H1 (cell line): ENCODE data around the gene XPO6. TPM values are rescaled to one million over a fixed set of nuclear protein-coding genes. Genes with fewer than 3 reads are reported as not detected.

Experiments used
- CTCF ChIA-PET: fragments of 300-600 bp; sonication (Branson Sonifier 250); formaldehyde crosslinking; loops from one replicate; lab custom pipeline; 2021; ENCODE audit not compliant: partially characterized antibody; lab: Charles Lee
- POLR2A ChIA-PET: fragments of 300-600 bp; sonication (Branson Sonifier 250); formaldehyde crosslinking; loops from one replicate; lab custom pipeline; 2021; ENCODE audit warnings: inconsistent platforms; ENCODE audit not compliant: partially characterized antibody; lab: Charles Lee
- DNase-seq, 2 experiments: peaks; one replicate each; pipeline versions ENCODE4 v3.0.0 to v3.0.0-alpha.2; 2010 to 2022; ENCODE audit warnings: low spot score in 2 of 2, low read depth in 1 of 2, mixed read lengths in 1 of 2
- FAIRE-seq: peaks from 2 replicates; lab custom pipeline; 2011; peaks lifted over from hg19 to GRCh38; lab: Jason Lieb, UNC
- H2AFZ ChIP-seq: 2 replicates; pipeline ENCODE4 v1.8.1; 2012; ENCODE audit warnings: low read length, inconsistent platforms
- H2AK5ac ChIP-seq: 2 replicates; pipeline ENCODE4 v1.6.1; 2013; ENCODE audit warnings: low read depth, low read length
- H2BK120ac ChIP-seq: replicated peaks from 2 replicates; pipeline ENCODE3; 2013; ENCODE audit warnings: low read depth, low read length, inconsistent platforms
- H2BK12ac ChIP-seq: 2 replicates; pipeline ENCODE4 v1.6.1; 2013; ENCODE audit warnings: low read depth, low read length
- H2BK15ac ChIP-seq: 2 replicates; pipeline ENCODE4 v1.6.1; 2013; ENCODE audit warnings: low read length
- H2BK20ac ChIP-seq: 2 replicates; pipeline ENCODE4 v1.6.1; 2013; ENCODE audit warnings: low read length
- H2BK5ac ChIP-seq: 2 replicates; pipeline ENCODE4 v1.6.1; 2013; ENCODE audit warnings: low read depth, low read length
- H3K14ac ChIP-seq: 2 replicates; pipeline ENCODE4 v1.6.1; 2013; ENCODE audit warnings: inconsistent platforms; ENCODE audit not compliant: insufficient read length
- H3K18ac ChIP-seq: 2 replicates; pipeline ENCODE4 v1.6.1; 2013; ENCODE audit warnings: low read length; ENCODE audit errors: extremely low read depth
- H3K23ac ChIP-seq: 2 replicates; pipeline ENCODE4 v1.6.1; 2013; ENCODE audit warnings: inconsistent platforms; ENCODE audit not compliant: insufficient read length
- H3K23me2 ChIP-seq: 2 replicates; pipeline ENCODE4 v1.6.1; 2013; ENCODE audit warnings: low read depth, low read length
- H3K27ac ChIP-seq: 2 replicates; pipeline ENCODE4 v1.6.1; 2011; ENCODE audit warnings: low read depth, low read length, inconsistent platforms
- H3K27me3 ChIP-seq, 4 experiments: replicated peaks in 1 of 4; 1 replicate in 1 of 4; 2 replicates in 3 of 4; pipeline versions ENCODE4 v1.6.1 to v1.8.1; 2011 to 2013; ENCODE audit warnings: low read length in 3 of 4, mild to moderate bottlenecking in 3 of 4, inconsistent platforms in 2 of 4, mixed read lengths in 2 of 4, moderate library complexity in 1 of 4; ENCODE audit not compliant: control insufficient read depth in 3 of 4, insufficient read depth in 3 of 4; ENCODE audit errors: extremely low read depth in 1 of 4
- H3K36me3 ChIP-seq, 4 experiments: 2 replicates each; pipeline versions ENCODE4 v1.6.1 to v1.8.1; 2011 to 2013; ENCODE audit warnings: mild to moderate bottlenecking in 4 of 4, low read length in 3 of 4, moderate library complexity in 2 of 4, control low read depth in 1 of 4, inconsistent platforms in 1 of 4; ENCODE audit not compliant: insufficient read depth in 4 of 4, control insufficient read depth in 2 of 4
- H3K4ac ChIP-seq: replicated peaks from 2 replicates; pipeline ENCODE3; 2013; ENCODE audit warnings: low read length, low read depth, mixed read lengths, inconsistent platforms; ENCODE audit not compliant: insufficient read length
- H3K4me1 ChIP-seq, 4 experiments: replicated peaks in 1 of 4; 1 replicate in 1 of 4; 2 replicates in 3 of 4; pipeline versions ENCODE4 v1.6.1 to v1.8.1; 2011 to 2013; ENCODE audit warnings: low read length in 3 of 4, inconsistent platforms in 2 of 4, mixed read lengths in 1 of 4; ENCODE audit not compliant: insufficient read depth in 4 of 4, control insufficient read depth in 3 of 4
- H3K4me2 ChIP-seq, 2 experiments: 2 replicates each; pipeline versions ENCODE4 v1.6.1 to v1.8.1; 2011 to 2013; ENCODE audit warnings: low read depth in 2 of 2, low read length in 2 of 2, control low read depth in 1 of 2, inconsistent platforms in 1 of 2, mild to moderate bottlenecking in 1 of 2; ENCODE audit not compliant: insufficient read depth in 1 of 2
- H3K4me3 ChIP-seq, 4 experiments: fragments of 200-600, 300-600 bp in 1 of 4; sonication (generic), shearing (Covaris generic), sonication (Bioruptor Twin) in 1 of 4; 2 replicates each; pipeline versions ENCODE4 v1.5.1 to v1.8.1; 2011 to 2016; ENCODE audit warnings: low read length in 4 of 4, low read depth in 3 of 4, control low read depth in 2 of 4, inconsistent platforms in 2 of 4, mild to moderate bottlenecking in 2 of 4, mixed read lengths in 1 of 4, moderate library complexity in 1 of 4; ENCODE audit not compliant: insufficient read depth in 2 of 4; ENCODE audit errors: extremely low read depth in 1 of 4
- H3K56ac ChIP-seq: replicated peaks from 2 replicates; pipeline ENCODE3; 2013; ENCODE audit warnings: low read depth, mild to moderate bottlenecking, mixed read lengths, low read length, inconsistent platforms; ENCODE audit not compliant: insufficient read length
- H3K79me1 ChIP-seq: 2 replicates; pipeline ENCODE4 v1.6.1; 2013; ENCODE audit warnings: low read depth, low read length, control low read depth
- H3K79me2 ChIP-seq, 2 experiments: 2 replicates each; pipeline versions ENCODE4 v1.6.1 to v1.8.1; 2012 to 2013; ENCODE audit warnings: low read length in 2 of 2, mild to moderate bottlenecking in 2 of 2, inconsistent platforms in 1 of 2; ENCODE audit not compliant: insufficient read depth in 2 of 2, control insufficient read depth in 1 of 2
- H3K9ac ChIP-seq, 4 experiments: replicated peaks in 1 of 4; 1 replicate in 1 of 4; 2 replicates in 3 of 4; pipeline versions ENCODE4 v1.6.1 to v1.8.1; 2011 to 2013; ENCODE audit warnings: low read depth in 3 of 4, low read length in 3 of 4, control low read depth in 2 of 4, mild to moderate bottlenecking in 2 of 4, moderate library complexity in 2 of 4, inconsistent platforms in 1 of 4; ENCODE audit errors: extremely low read depth in 1 of 4
- H3K9me3 ChIP-seq, 2 experiments: 2 replicates each; pipeline versions ENCODE4 v1.6.1 to v1.8.1; 2012 to 2013; ENCODE audit warnings: mild to moderate bottlenecking in 2 of 2, moderate library complexity in 2 of 2, control low read depth in 1 of 2, inconsistent platforms in 1 of 2, low read depth in 1 of 2, low read length in 1 of 2, mixed read lengths in 1 of 2; ENCODE audit not compliant: insufficient read depth in 2 of 2
- H4K20me1 ChIP-seq, 2 experiments: replicated peaks in 1 of 2; 2 replicates each; pipeline versions ENCODE3 to v1.8.1; 2011 to 2013; ENCODE audit warnings: inconsistent platforms in 2 of 2, low read length in 2 of 2, mild to moderate bottlenecking in 1 of 2; ENCODE audit not compliant: insufficient read depth in 2 of 2, control insufficient read depth in 1 of 2
- H4K5ac ChIP-seq: 2 replicates; pipeline ENCODE4 v1.6.1; 2013; ENCODE audit warnings: low read length, low read depth, mixed read lengths, inconsistent platforms; ENCODE audit not compliant: insufficient read length
- H4K8ac ChIP-seq: 2 replicates; pipeline ENCODE4 v1.8.0; 2013; ENCODE audit warnings: mild to moderate bottlenecking, moderate library complexity, low read length, inconsistent platforms; ENCODE audit not compliant: insufficient read depth; ENCODE audit errors: extremely low read depth
- H4K91ac ChIP-seq: replicated peaks from 2 replicates; pipeline ENCODE3; 2013; ENCODE audit warnings: low read length, mixed read lengths, inconsistent platforms; ENCODE audit not compliant: insufficient read length
- ZNF274 ChIP-seq: IDR thresholded peaks from 2 replicates; pipeline ENCODE4 v1.7.0; 2012; ENCODE audit warnings: low read length, borderline replicate concordance; ENCODE audit errors: extremely low read depth
- WGBS, 2 experiments: shearing (Covaris generic) in 1 of 2; methylation state at CpG; one replicate each; pipeline versions ENCODE4 v1.1.6 to v1.1.7; 2013 to 2015; ENCODE audit warnings: low lambda C conversion rate in 2 of 2, mixed read lengths in 2 of 2, inconsistent platforms in 1 of 2, low coverage in 1 of 2, missing lambda C conversion rate in 1 of 2; ENCODE audit not compliant: insufficient replicate concordance in 2 of 2, insufficient coverage in 1 of 2, insufficient read length in 1 of 2; ENCODE audit errors: extremely low coverage in 1 of 2, missing lambda C conversion rate in 1 of 2; 5-methylcytosine and 5-hydroxymethylcytosine counted together
- polyA plus RNA-seq, 7 experiments: library from polyadenylated mRNA; depleted of rRNA in 3 of 7; stranded (reverse) in 5 of 7; unstranded in 2 of 7; fragments of >200 nt in 5 of 7; fragments of 200-250 nt in 2 of 7; gene quantifications; 1 replicate in 5 of 7; 2 replicates in 1 of 7; 4 replicates in 1 of 7; pipeline versions ENCODE4 v1.2.1 to v1.2.3, GENCODE V29; 2011 to 2013; ENCODE audit warnings: missing spikeins in 2 of 7, mixed read lengths in 2 of 7
- total RNA-seq: library from RNA; stranded (reverse); fragmentation: NEBNext Ultra II Directional; extraction: Animal tissue kit (Norgen Biotek cat#: 25700); gene quantifications from 2 replicates; pipeline ENCODE4 v1.2.1, GENCODE V29; 2021

The XPO6 gene
- total and polyA plus RNA-seq, 2 of the 8 experiments (the other 6 are each of a cell fraction or from before 2014, with no cell fraction given): 152 to 254 TPM

DNA sequence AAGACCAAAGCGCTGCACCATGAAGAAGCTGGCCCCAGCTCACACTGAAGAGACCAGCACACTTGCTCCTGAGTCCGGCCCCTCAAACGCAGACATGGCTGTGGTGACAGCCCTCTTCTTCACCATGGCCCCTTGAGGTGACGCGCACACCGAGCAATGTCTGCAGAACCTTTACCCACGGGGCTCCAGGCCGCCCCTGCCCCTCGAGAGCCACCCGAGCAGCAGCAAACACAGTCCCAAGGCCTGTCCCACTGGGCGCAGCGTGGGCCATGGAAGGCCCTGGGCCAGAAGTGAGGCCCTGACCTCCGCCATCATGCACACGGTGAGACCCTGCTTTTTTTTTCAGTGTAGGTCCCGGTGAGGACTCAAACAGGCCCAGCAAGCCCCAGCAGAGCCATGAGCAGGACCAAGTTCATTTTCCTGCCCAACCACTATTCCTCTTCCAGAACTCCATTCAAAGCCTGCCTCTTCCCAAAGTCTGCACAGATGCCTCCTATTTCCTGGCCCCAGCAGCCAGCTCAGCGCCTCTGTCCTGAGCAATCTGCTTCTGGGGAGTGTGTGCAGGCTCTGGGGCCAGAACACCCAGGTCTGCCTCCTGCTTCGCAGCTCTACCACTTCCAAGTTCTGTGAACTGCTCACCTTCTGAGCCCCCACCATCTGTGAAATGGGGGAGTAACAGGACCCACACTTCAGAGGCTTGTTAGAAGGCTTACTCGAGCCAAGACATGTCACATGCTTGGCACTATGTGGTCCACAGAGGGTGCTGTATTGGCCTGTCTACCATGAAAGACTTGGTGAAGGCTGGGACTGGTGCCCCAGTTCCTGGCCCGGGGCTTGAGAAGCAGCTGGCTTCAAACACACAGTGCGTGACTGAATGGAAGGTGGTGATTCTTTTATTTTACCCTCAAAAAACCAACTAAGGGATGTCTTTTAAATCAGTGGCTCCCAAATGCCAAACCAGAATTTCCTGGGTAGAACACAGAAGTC, 112.5 kb downstream of the XPO6 start:
- Histone ChIP-seq H3K9me3 (no peaks in the 10 kb centered on the region), H2BK15ac (no peak overlapping the region), H3K23ac (no peak overlapping the region), H4K20me1 (peaks cover 0 to 12% of the 10 kb centered on the region in 2 experiments), H3K4me1 (no peaks in the 10 kb centered on the region), H3K4ac (no peak overlapping the region), H2AK5ac (no peak overlapping the region), H3K4me2 (no peak overlapping the region), H3K9ac (no peak overlapping the region), H3K27me3 (no peaks in the 10 kb centered on the region), H3K27ac (no peak overlapping the region), H4K5ac (no peak overlapping the region), H2BK5ac (no peak overlapping the region), H2BK120ac (no peak overlapping the region), H3K18ac (no peak overlapping the region), H2BK12ac (no peak overlapping the region), H4K8ac (peak overlapping the region; percentile 87; the same call in 1 of the 2 replicates), H2BK20ac (no peak overlapping the region), H3K23me2 (no peaks in the 10 kb centered on the region), H3K36me3 (peaks cover 25 to 55% (median 39%) of the 10 kb centered on the region in 4 experiments), H3K56ac (no peak overlapping the region), H2AFZ (no peak overlapping the region), H4K91ac (no peak overlapping the region), H3K14ac (no peak overlapping the region), H3K79me1 (no peaks in the 10 kb centered on the region; the same call in 1 of the 2 replicates), H3K4me3 (no peak overlapping the region), H3K79me2 (no peaks in the 10 kb centered on the region)
- FAIRE-seq (no peak), DNase-seq (no peak)
- POLR2A ChIA-PET: interaction anchor here (1.4 kb wide), 1 partner anchor 11 kb away, joined by 6 read pairs; no protein-coding TSS in a partner anchor
- WGBS, 2 experiments: 92% methylated on average over 20 of the region's 20 CpGs; no CpG with 5 or more reads in 1 of the 2 experiments
- CTCF ChIA-PET: interaction anchor here (0.6 to 2.2 kb wide), 6 partner anchors 8 to 126 kb away, joined by 3 to 9 read pairs (median 3); no protein-coding TSS in a partner anchor
- TF ChIP-seq ZNF274: no peak
